Stimulated activated CD4-positive, alpha-beta T cell treated with anti-CD3 and anti-CD28 coated beads, Interleukin-12 subunit alpha, Interleukin-12 subunit beta, amount 100 ng/mL, for 48 hours (primary cell): Measurements from ENCODE around the gene CRISP1.
"Not testable (repeated sequence)": the region's sequence is repeated elsewhere in the genome, so short reads cannot be mapped to it uniquely, and the experiment has no call there.

Experiments
- DNase-seq, 3 donors: peaks; one replicate each; pipeline ENCODE4 v3.0.0-alpha.2; 2020; ENCODE audit warnings: low read depth in 2 of 3, low spot score in 1 of 3

Gene CRISP1

GRCh38 chr6:49841424-49841823, 24.9 kb downstream of the CRISP1 start:
- no peak for DNase-seq

- no peak for DNase-seq
These were observed 26.4 kb downstream of the CRISP1 start for GRCh38 chr6:49839957-49840356.

- DNase-seq = no peak
These were observed 27.2 kb downstream of the CRISP1 start for GRCh38 chr6:49839162-49839561.

- DNase-seq = no peak
These were observed 31.2 kb downstream of the CRISP1 start for GRCh38 chr6:49835140-49835539.

- DNase-seq = no peak
These were observed 32.9 kb downstream of the CRISP1 start for GRCh38 chr6:49833386-49833785.

- DNase-seq = no peak
These were observed 39.5 kb downstream of the CRISP1 start for GRCh38 chr6:49826743-49827406.

- DNase-seq = no peak
These were observed 51.2 kb downstream of the CRISP1 start for GRCh38 chr6:49815166-49815565.

- no peak for DNase-seq
These were observed 53.1 kb downstream of the CRISP1 start for GRCh38 chr6:49813248-49813647.

- DNase-seq = no peak
These were observed 60.2 kb downstream of the CRISP1 start for GRCh38 chr6:49806145-49806544.

GRCh38 chr6:49805246-49805645, 61.1 kb downstream of the CRISP1 start:
- DNase-seq = no peak

GRCh38 chr6:49801525-49801924, 64.8 kb downstream of the CRISP1 start:
- no peak for DNase-seq

GRCh38 chr6:49799090-49799489, 67.2 kb downstream of the CRISP1 start:
- DNase-seq = no peak

GRCh38 chr6:49796842-49797455, 69.4 kb downstream of the CRISP1 start:
- DNase-seq = not testable (repeated sequence)

GRCh38 chr6:49790341-49790740, 76.0 kb downstream of the CRISP1 start:
- no peak for DNase-seq

GRCh38 chr6:49787176-49787575, 79.2 kb downstream of the CRISP1 start, which contains the start of gene PGK2:
PGK2 (minus strand) TSS chr6:49787285; CDS start chr6:49787187, 98 bp downstream.
- DNase-seq = no peak

GRCh38 chr6:49784272-49784671, 82.1 kb downstream of the CRISP1 start:
- no peak for DNase-seq
